ENCODE results near the gene CCL24.

GRCh38 chr7:75854233-75854632, 40.6 kb upstream of the CCL24 start:
- TF ChIP-seq JUN (CRISPR knock-in tag; IDR thresholded peaks at IDR 0.05) (no peak), ZNF671 (CRISPR knock-in tag; IDR thresholded peaks at IDR 0.05) (no peak), ELF4 (CRISPR knock-in tag; IDR thresholded peaks at IDR 0.05; ENCODE audit: low read depth) (no peak), SP1 (CRISPR knock-in tag; conservative IDR thresholded peaks at IDR 0.05) (no peak), EMX1 (CRISPR knock-in tag; IDR thresholded peaks at IDR 0.05) (no peak), ZNF423 (CRISPR knock-in tag; IDR thresholded peaks at IDR 0.05) (no peak), NR2C2 (CRISPR knock-in tag; IDR thresholded peaks at IDR 0.05) (no peak), TP53 (CRISPR knock-in tag; IDR thresholded peaks at IDR 0.05) (no peak), ZNF232 (CRISPR knock-in tag; IDR thresholded peaks at IDR 0.05) (no peak)
- TF ChIP-seq, protein P1, sequence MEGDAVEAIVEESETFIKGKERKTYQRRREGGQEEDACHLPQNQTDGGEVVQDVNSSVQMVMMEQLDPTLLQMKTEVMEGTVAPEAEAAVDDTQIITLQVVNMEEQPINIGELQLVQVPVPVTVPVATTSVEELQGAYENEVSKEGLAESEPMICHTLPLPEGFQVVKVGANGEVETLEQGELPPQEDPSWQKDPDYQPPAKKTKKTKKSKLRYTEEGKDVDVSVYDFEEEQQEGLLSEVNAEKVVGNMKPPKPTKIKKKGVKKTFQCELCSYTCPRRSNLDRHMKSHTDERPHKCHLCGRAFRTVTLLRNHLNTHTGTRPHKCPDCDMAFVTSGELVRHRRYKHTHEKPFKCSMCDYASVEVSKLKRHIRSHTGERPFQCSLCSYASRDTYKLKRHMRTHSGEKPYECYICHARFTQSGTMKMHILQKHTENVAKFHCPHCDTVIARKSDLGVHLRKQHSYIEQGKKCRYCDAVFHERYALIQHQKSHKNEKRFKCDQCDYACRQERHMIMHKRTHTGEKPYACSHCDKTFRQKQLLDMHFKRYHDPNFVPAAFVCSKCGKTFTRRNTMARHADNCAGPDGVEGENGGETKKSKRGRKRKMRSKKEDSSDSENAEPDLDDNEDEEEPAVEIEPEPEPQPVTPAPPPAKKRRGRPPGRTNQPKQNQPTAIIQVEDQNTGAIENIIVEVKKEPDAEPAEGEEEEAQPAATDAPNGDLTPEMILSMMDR (IDR thresholded peaks at IDR 0.05): no peak
- TF ChIP-seq, protein P2, sequence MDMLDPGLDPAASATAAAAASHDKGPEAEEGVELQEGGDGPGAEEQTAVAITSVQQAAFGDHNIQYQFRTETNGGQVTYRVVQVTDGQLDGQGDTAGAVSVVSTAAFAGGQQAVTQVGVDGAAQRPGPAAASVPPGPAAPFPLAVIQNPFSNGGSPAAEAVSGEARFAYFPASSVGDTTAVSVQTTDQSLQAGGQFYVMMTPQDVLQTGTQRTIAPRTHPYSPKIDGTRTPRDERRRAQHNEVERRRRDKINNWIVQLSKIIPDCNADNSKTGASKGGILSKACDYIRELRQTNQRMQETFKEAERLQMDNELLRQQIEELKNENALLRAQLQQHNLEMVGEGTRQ (CRISPR knock-in tag; IDR thresholded peaks at IDR 0.05): no peak
- TF ChIP-seq, protein P3, sequence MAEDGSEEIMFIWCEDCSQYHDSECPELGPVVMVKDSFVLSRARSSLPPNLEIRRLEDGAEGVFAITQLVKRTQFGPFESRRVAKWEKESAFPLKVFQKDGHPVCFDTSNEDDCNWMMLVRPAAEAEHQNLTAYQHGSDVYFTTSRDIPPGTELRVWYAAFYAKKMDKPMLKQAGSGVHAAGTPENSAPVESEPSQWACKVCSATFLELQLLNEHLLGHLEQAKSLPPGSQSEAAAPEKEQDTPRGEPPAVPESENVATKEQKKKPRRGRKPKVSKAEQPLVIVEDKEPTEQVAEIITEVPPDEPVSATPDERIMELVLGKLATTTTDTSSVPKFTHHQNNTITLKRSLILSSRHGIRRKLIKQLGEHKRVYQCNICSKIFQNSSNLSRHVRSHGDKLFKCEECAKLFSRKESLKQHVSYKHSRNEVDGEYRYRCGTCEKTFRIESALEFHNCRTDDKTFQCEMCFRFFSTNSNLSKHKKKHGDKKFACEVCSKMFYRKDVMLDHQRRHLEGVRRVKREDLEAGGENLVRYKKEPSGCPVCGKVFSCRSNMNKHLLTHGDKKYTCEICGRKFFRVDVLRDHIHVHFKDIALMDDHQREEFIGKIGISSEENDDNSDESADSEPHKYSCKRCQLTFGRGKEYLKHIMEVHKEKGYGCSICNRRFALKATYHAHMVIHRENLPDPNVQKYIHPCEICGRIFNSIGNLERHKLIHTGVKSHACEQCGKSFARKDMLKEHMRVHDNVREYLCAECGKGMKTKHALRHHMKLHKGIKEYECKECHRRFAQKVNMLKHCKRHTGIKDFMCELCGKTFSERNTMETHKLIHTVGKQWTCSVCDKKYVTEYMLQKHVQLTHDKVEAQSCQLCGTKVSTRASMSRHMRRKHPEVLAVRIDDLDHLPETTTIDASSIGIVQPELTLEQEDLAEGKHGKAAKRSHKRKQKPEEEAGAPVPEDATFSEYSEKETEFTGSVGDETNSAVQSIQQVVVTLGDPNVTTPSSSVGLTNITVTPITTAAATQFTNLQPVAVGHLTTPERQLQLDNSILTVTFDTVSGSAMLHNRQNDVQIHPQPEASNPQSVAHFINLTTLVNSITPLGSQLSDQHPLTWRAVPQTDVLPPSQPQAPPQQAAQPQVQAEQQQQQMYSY (CRISPR knock-in tag; IDR thresholded peaks at IDR 0.05): no peak
- TF ChIP-seq, protein P4, sequence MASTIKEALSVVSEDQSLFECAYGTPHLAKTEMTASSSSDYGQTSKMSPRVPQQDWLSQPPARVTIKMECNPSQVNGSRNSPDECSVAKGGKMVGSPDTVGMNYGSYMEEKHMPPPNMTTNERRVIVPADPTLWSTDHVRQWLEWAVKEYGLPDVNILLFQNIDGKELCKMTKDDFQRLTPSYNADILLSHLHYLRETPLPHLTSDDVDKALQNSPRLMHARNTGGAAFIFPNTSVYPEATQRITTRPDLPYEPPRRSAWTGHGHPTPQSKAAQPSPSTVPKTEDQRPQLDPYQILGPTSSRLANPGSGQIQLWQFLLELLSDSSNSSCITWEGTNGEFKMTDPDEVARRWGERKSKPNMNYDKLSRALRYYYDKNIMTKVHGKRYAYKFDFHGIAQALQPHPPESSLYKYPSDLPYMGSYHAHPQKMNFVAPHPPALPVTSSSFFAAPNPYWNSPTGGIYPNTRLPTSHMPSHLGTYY (CRISPR knock-in tag; IDR thresholded peaks at IDR 0.05): no peak
- TF ChIP-seq, protein P5, sequence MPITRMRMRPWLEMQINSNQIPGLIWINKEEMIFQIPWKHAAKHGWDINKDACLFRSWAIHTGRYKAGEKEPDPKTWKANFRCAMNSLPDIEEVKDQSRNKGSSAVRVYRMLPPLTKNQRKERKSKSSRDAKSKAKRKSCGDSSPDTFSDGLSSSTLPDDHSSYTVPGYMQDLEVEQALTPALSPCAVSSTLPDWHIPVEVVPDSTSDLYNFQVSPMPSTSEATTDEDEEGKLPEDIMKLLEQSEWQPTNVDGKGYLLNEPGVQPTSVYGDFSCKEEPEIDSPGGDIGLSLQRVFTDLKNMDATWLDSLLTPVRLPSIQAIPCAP (CRISPR knock-in tag; IDR thresholded peaks at IDR 0.05): no peak
